BLaER1 (cell line): Measurements from ENCODE around the gene CADM1.

ENCODE experiments used
- H3K27ac ChIP-seq: shearing (Covaris generic); formaldehyde crosslinking; 2 replicates; pipeline ENCODE4 v1.8.1; 2022
- H3K27me3 ChIP-seq: shearing (Covaris generic); formaldehyde crosslinking; 2 replicates; pipeline ENCODE4 v1.8.1; 2022
- H3K36me3 ChIP-seq: shearing (Covaris generic); formaldehyde crosslinking; 2 replicates; pipeline ENCODE4 v1.8.1; 2022
- H3K4me1 ChIP-seq: shearing (Covaris generic); formaldehyde crosslinking; 2 replicates; pipeline ENCODE4 v1.8.1; 2022
- H3K4me2 ChIP-seq: shearing (Covaris generic); formaldehyde crosslinking; 2 replicates; pipeline ENCODE4 v1.8.1; 2022
- H3K4me3 ChIP-seq: shearing (Covaris generic); formaldehyde crosslinking; 2 replicates; pipeline ENCODE4 v1.8.1; 2022
- H3K9ac ChIP-seq: shearing (Covaris generic); formaldehyde crosslinking; 2 replicates; pipeline ENCODE4 v1.8.1; 2022
- H3K9me3 ChIP-seq: shearing (Covaris generic); formaldehyde crosslinking; 2 replicates; pipeline ENCODE4 v1.8.1; 2022
- H4K20me1 ChIP-seq: shearing (Covaris generic); formaldehyde crosslinking; 2 replicates; pipeline ENCODE4 v1.8.1; 2022
- Cebpa-rat ChIP-seq: shearing (Covaris generic); IDR thresholded peaks from 2 replicates; pipeline ENCODE4 v1.8.1; 2022

The CADM1 gene

GRCh38 chr11:115409691-115410220 is 94.5 kb downstream of the CADM1 start:
- Histone ChIP-seq H3K4me1 (no peaks in the 10 kb centered on the region), H3K9me3 (no peaks in the 10 kb centered on the region), H3K9ac (no peak overlapping the region), H3K27me3 (no peaks in the 10 kb centered on the region), H3K4me2 (no peak overlapping the region), H3K4me3 (no peak overlapping the region), H3K27ac (no peak overlapping the region), H4K20me1 (no peaks in the 10 kb centered on the region), H3K36me3 (no peaks in the 10 kb centered on the region)
- no peak for TF ChIP-seq Cebpa-rat

- H3K36me3 ChIP-seq: no peaks in the 10 kb centered on the region
- H3K4me1 ChIP-seq: no peaks in the 10 kb centered on the region
- no peak overlapping the region for H3K27ac ChIP-seq
- no peaks in the 10 kb centered on the region for H4K20me1 ChIP-seq
- TF ChIP-seq Cebpa-rat: no peak
- H3K4me3 ChIP-seq: no peak overlapping the region
- no peaks in the 10 kb centered on the region for H3K27me3 ChIP-seq
- H3K9ac ChIP-seq: no peak overlapping the region
- no peak overlapping the region for H3K4me2 ChIP-seq
- no peaks in the 10 kb centered on the region for H3K9me3 ChIP-seq
Observed at GRCh38 chr11:115409116-115409670, 95.0 kb downstream of the CADM1 start.

- Histone ChIP-seq H3K9ac (no peak overlapping the region), H3K4me3 (no peak overlapping the region), H3K27me3 (no peaks in the 10 kb centered on the region), H3K27ac (no peak overlapping the region), H3K9me3 (no peaks in the 10 kb centered on the region), H3K4me1 (no peaks in the 10 kb centered on the region), H3K4me2 (no peak overlapping the region), H3K36me3 (no peaks in the 10 kb centered on the region), H4K20me1 (no peaks in the 10 kb centered on the region)
- no peak for TF ChIP-seq Cebpa-rat
Observed at GRCh38 chr11:115408036-115408921, 95.9 kb downstream of the CADM1 start.

GRCh38 chr11:115407496-115407895 is 96.7 kb downstream of the CADM1 start:
- H3K36me3 ChIP-seq: no peaks in the 10 kb centered on the region
- no peaks in the 10 kb centered on the region for H4K20me1 ChIP-seq
- H3K27ac ChIP-seq: no peak overlapping the region
- no peaks in the 10 kb centered on the region for H3K9me3 ChIP-seq
- H3K4me2 ChIP-seq: no peak overlapping the region
- no peak overlapping the region for H3K4me3 ChIP-seq
- TF ChIP-seq Cebpa-rat: no peak
- H3K9ac ChIP-seq: no peak overlapping the region
- no peaks in the 10 kb centered on the region for H3K27me3 ChIP-seq
- H3K4me1 ChIP-seq: no peaks in the 10 kb centered on the region

- H3K4me1 ChIP-seq: no peaks in the 10 kb centered on the region
- H3K4me3 ChIP-seq: no peak overlapping the region
- no peaks in the 10 kb centered on the region for H3K36me3 ChIP-seq
- no peaks in the 10 kb centered on the region for H3K9me3 ChIP-seq
- no peaks in the 10 kb centered on the region for H4K20me1 ChIP-seq
- H3K4me2 ChIP-seq: no peak overlapping the region
- no peak for TF ChIP-seq Cebpa-rat
- no peak overlapping the region for H3K9ac ChIP-seq
- no peak overlapping the region for H3K27ac ChIP-seq
- no peaks in the 10 kb centered on the region for H3K27me3 ChIP-seq
Observed at GRCh38 chr11:115406404-115406803, 97.8 kb downstream of the CADM1 start.

GRCh38 chr11:115398333-115399080 is 105.7 kb downstream of the CADM1 start:
- no peak overlapping the region for H3K4me3 ChIP-seq
- no peaks in the 10 kb centered on the region for H3K9me3 ChIP-seq
- no peaks in the 10 kb centered on the region for H3K27me3 ChIP-seq
- no peaks in the 10 kb centered on the region for H3K4me1 ChIP-seq
- H3K27ac ChIP-seq: no peak overlapping the region
- no peak overlapping the region for H3K4me2 ChIP-seq
- H3K9ac ChIP-seq: no peak overlapping the region
- H3K36me3 ChIP-seq: no peaks in the 10 kb centered on the region
- H4K20me1 ChIP-seq: no peaks in the 10 kb centered on the region
- TF ChIP-seq Cebpa-rat: no peak

GRCh38 chr11:115396533-115396932 is 107.7 kb downstream of the CADM1 start:
- Histone ChIP-seq H3K4me3 (no peak overlapping the region), H3K9ac (no peak overlapping the region), H3K4me2 (no peak overlapping the region), H3K27me3 (no peaks in the 10 kb centered on the region), H3K9me3 (no peaks in the 10 kb centered on the region), H3K4me1 (no peaks in the 10 kb centered on the region), H3K27ac (no peak overlapping the region), H4K20me1 (no peaks in the 10 kb centered on the region), H3K36me3 (no peaks in the 10 kb centered on the region)
- no peak for TF ChIP-seq Cebpa-rat

- Histone ChIP-seq H3K4me2 (no peak overlapping the region), H3K27me3 (no peaks in the 10 kb centered on the region), H3K36me3 (no peaks in the 10 kb centered on the region), H3K4me1 (no peaks in the 10 kb centered on the region), H3K9ac (no peak overlapping the region), H3K9me3 (no peaks in the 10 kb centered on the region), H4K20me1 (no peaks in the 10 kb centered on the region), H3K27ac (no peak overlapping the region), H3K4me3 (no peak overlapping the region)
- TF ChIP-seq Cebpa-rat: no peak
Observed at GRCh38 chr11:115393950-115394349, 110.3 kb downstream of the CADM1 start.

GRCh38 chr11:115391598-115391997 is 112.6 kb downstream of the CADM1 start:
- TF ChIP-seq Cebpa-rat: no peak
- H3K4me1 ChIP-seq: no peaks in the 10 kb centered on the region
- no peaks in the 10 kb centered on the region for H3K27me3 ChIP-seq
- no peaks in the 10 kb centered on the region for H3K9me3 ChIP-seq
- no peak overlapping the region for H3K4me3 ChIP-seq
- H3K27ac ChIP-seq: no peak overlapping the region
- no peak overlapping the region for H3K9ac ChIP-seq
- H3K4me2 ChIP-seq: no peak overlapping the region
- H3K36me3 ChIP-seq: no peaks in the 10 kb centered on the region
- H4K20me1 ChIP-seq: no peaks in the 10 kb centered on the region

- H3K27ac ChIP-seq: no peak overlapping the region
- H3K9ac ChIP-seq: no peak overlapping the region
- H3K4me3 ChIP-seq: no peak overlapping the region
- no peaks in the 10 kb centered on the region for H3K9me3 ChIP-seq
- H3K4me1 ChIP-seq: no peaks in the 10 kb centered on the region
- no peaks in the 10 kb centered on the region for H4K20me1 ChIP-seq
- no peak for TF ChIP-seq Cebpa-rat
- H3K27me3 ChIP-seq: no peaks in the 10 kb centered on the region
- no peak overlapping the region for H3K4me2 ChIP-seq
- no peaks in the 10 kb centered on the region for H3K36me3 ChIP-seq
Observed at GRCh38 chr11:115391160-115391559, 113.1 kb downstream of the CADM1 start.
